ENCODE results near the gene PREP. TPM values are rescaled to one million over a fixed set of nuclear protein-coding genes. Genes with fewer than 3 reads are reported as not detected.

The PREP gene
- total RNA-seq, 2 donors from 2014 or later: 13.7 to 16.8 TPM

- no peaks in the 10 kb centered on the region for H3K9me3 ChIP-seq
- no peak for DNase-seq (ENCODE audit: low spot score)
- H3K36me3 ChIP-seq: peaks cover 23% of the 10 kb centered on the region
- H3K4me1 ChIP-seq: peaks cover 0 to 12% of the 10 kb centered on the region in 2 donors
- TF ChIP-seq, protein P1, sequence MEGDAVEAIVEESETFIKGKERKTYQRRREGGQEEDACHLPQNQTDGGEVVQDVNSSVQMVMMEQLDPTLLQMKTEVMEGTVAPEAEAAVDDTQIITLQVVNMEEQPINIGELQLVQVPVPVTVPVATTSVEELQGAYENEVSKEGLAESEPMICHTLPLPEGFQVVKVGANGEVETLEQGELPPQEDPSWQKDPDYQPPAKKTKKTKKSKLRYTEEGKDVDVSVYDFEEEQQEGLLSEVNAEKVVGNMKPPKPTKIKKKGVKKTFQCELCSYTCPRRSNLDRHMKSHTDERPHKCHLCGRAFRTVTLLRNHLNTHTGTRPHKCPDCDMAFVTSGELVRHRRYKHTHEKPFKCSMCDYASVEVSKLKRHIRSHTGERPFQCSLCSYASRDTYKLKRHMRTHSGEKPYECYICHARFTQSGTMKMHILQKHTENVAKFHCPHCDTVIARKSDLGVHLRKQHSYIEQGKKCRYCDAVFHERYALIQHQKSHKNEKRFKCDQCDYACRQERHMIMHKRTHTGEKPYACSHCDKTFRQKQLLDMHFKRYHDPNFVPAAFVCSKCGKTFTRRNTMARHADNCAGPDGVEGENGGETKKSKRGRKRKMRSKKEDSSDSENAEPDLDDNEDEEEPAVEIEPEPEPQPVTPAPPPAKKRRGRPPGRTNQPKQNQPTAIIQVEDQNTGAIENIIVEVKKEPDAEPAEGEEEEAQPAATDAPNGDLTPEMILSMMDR (IDR thresholded peaks at IDR 0.05): no peak
- H3K27ac ChIP-seq: no peak overlapping the region
- H3K4me3 ChIP-seq: no peak overlapping the region
- H3K27me3 ChIP-seq: no peaks in the 10 kb centered on the region
These were observed 81.7 kb downstream of the PREP start for GRCh38 chr6:105321207-105321606.

DNA sequence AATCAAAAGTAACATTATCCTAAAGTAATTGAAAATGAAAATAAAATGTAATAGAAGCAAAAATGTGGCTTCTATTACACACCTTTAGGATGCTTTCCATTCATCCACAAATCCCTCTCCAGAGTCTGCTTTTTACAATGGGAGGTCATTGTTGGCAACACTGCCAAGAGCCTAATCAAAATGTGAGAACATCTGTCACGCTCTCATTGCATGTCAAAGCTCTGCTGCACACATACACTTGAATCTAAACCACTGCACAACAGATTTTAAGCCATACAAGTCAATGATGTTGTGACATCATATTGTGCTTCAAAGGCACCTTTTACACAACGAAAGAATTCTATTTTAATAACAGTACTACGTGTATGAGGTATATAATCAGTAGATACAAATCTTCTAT is 82.1 kb downstream of the PREP start:
- Histone ChIP-seq H3K9me3 (no peaks in the 10 kb centered on the region), H3K4me3 (no peak overlapping the region), H3K27ac (no peak overlapping the region), H3K27me3 (no peaks in the 10 kb centered on the region), H3K36me3 (peaks cover 23% of the 10 kb centered on the region), H3K4me1 (peaks cover 0 to 9% of the 10 kb centered on the region in 2 donors)
- TF ChIP-seq, protein P1 (IDR thresholded peaks at IDR 0.05): no peak
- DNase-seq (ENCODE audit: low spot score): no peak

DNA sequence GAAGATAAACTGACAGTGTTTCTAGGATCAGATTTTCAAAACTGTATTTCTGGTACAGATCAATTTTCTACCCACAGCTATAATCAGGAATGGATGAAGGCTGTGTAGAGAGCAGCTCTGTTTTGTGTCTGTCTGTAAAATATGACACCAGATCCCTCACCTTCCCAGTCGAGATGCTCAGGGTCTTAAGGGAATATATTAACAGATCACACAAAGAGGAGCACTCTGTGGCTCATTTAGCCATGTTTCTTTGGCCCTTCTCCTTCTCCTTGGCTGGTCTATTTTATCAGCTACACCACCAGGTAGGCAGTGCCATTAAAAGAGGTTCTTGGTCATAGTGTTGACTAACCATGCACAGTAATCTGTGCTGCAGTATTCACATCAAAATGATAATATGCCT is 82.6 kb downstream of the PREP start:
- no peak overlapping the region for H3K27ac ChIP-seq
- peaks cover 0 to 9% of the 10 kb centered on the region in 2 donors for H3K4me1 ChIP-seq
- no peaks in the 10 kb centered on the region for H3K9me3 ChIP-seq
- H3K36me3 ChIP-seq: peaks cover 23% of the 10 kb centered on the region
- H3K4me3 ChIP-seq: no peak overlapping the region
- no peaks in the 10 kb centered on the region for H3K27me3 ChIP-seq
- TF ChIP-seq, protein P1 (IDR thresholded peaks at IDR 0.05): no peak
- no peak for DNase-seq (ENCODE audit: low spot score)

GRCh38 chr6:105319331-105319730 is 83.6 kb downstream of the PREP start:
- no peaks in the 10 kb centered on the region for H3K9me3 ChIP-seq
- H3K4me1 ChIP-seq: peaks cover 0 to 9% of the 10 kb centered on the region in 2 donors
- TF ChIP-seq, protein P1 (IDR thresholded peaks at IDR 0.05): no peak
- no peak for DNase-seq (ENCODE audit: low spot score)
- no peak overlapping the region for H3K27ac ChIP-seq
- H3K4me3 ChIP-seq: no peak overlapping the region
- H3K36me3 ChIP-seq: peaks cover 23% of the 10 kb centered on the region
- H3K27me3 ChIP-seq: no peaks in the 10 kb centered on the region

DNA sequence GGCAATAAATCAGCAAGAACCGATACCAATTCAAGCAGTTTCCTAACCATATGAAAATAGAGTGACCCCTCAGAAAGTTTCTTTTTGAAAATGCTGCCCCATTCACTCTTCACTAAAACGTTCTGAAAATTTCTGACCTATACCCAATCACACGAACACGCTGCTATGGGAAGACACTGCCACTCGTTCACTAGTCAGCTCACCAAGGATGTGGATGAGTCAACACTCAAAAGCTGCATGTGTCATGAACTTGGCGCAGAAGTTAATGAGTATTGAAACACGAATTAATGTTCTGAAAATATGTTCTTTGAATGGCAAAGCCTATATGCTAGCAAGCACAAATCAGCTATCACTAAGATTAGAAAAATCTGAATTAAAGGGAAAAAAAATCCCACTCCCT is 84.2 kb downstream of the PREP start:
- TF ChIP-seq, protein P1 (IDR thresholded peaks at IDR 0.05): no peak
- Histone ChIP-seq H3K9me3 (no peaks in the 10 kb centered on the region), H3K27me3 (no peaks in the 10 kb centered on the region), H3K27ac (no peak overlapping the region), H3K4me3 (no peak overlapping the region), H3K4me1 (peaks cover 0 to 9% of the 10 kb centered on the region in 2 donors), H3K36me3 (peaks cover 23% of the 10 kb centered on the region)
- no peak for DNase-seq (ENCODE audit: low spot score)

Data from right atrium auricular region (tissue), 2 donors.